ENCODE data around the gene TMEM258.

GRCh38 chr11:61836193-61836592 lies 43.8 kb upstream of the TMEM258 start:
- TF ChIP-seq GLIS3 (CRISPR knock-in tag; IDR thresholded peaks at IDR 0.05): no peak
- no peak for TF ChIP-seq PPARA (CRISPR knock-in tag; IDR thresholded peaks at IDR 0.05; ENCODE audit: borderline replicate concordance)
- no peak for TF ChIP-seq RARB (CRISPR knock-in tag; IDR thresholded peaks at IDR 0.05)
- TF ChIP-seq ZNF565 (CRISPR knock-in tag; conservative IDR thresholded peaks at IDR 0.05; ENCODE audit: low read depth): no peak
- no peak for TF ChIP-seq ZFP3 (CRISPR knock-in tag; IDR thresholded peaks at IDR 0.05)
- no peak for TF ChIP-seq ZNF8 (CRISPR knock-in tag; IDR thresholded peaks at IDR 0.05)
- TF ChIP-seq, protein P1, sequence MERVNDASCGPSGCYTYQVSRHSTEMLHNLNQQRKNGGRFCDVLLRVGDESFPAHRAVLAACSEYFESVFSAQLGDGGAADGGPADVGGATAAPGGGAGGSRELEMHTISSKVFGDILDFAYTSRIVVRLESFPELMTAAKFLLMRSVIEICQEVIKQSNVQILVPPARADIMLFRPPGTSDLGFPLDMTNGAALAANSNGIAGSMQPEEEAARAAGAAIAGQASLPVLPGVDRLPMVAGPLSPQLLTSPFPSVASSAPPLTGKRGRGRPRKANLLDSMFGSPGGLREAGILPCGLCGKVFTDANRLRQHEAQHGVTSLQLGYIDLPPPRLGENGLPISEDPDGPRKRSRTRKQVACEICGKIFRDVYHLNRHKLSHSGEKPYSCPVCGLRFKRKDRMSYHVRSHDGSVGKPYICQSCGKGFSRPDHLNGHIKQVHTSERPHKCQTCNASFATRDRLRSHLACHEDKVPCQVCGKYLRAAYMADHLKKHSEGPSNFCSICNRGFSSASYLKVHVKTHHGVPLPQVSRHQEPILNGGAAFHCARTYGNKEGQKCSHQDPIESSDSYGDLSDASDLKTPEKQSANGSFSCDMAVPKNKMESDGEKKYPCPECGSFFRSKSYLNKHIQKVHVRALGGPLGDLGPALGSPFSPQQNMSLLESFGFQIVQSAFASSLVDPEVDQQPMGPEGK (CRISPR knock-in tag; IDR thresholded peaks at IDR 0.05; ENCODE audit: borderline replicate concordance): no peak
- TF ChIP-seq, protein P2, sequence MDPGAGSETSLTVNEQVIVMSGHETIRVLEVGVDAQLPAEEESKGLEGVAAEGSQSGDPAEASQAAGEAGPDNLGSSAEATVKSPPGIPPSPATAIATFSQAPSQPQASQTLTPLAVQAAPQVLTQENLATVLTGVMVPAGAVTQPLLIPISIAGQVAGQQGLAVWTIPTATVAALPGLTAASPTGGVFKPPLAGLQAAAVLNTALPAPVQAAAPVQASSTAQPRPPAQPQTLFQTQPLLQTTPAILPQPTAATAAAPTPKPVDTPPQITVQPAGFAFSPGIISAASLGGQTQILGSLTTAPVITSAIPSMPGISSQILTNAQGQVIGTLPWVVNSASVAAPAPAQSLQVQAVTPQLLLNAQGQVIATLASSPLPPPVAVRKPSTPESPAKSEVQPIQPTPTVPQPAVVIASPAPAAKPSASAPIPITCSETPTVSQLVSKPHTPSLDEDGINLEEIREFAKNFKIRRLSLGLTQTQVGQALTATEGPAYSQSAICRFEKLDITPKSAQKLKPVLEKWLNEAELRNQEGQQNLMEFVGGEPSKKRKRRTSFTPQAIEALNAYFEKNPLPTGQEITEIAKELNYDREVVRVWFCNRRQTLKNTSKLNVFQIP (CRISPR knock-in tag; IDR thresholded peaks at IDR 0.05; ENCODE audit: borderline replicate concordance, low read depth): no peak
- TF ChIP-seq TOX (CRISPR knock-in tag; IDR thresholded peaks at IDR 0.05; ENCODE audit: borderline replicate concordance): no peak
- no peak for TF ChIP-seq ZFP30 (CRISPR knock-in tag; IDR thresholded peaks at IDR 0.05)
- no peak for TF ChIP-seq ARNTL (CRISPR knock-in tag; IDR thresholded peaks at IDR 0.05; ENCODE audit: borderline replicate concordance, low read depth)
- TF ChIP-seq BACH2 (CRISPR knock-in tag; IDR thresholded peaks at IDR 0.05; ENCODE audit: borderline replicate concordance): no peak
